Heart left ventricle (tissue), 16 donors: ENCODE results near the gene PHEX. TPM values are rescaled to one million over a fixed set of nuclear protein-coding genes. Genes with fewer than 3 reads are reported as not detected.

ENCODE experiments used
- ATAC-seq, 4 donors: fragments of 200-7000 bp; cut with Tn5 transposase; one replicate each; pipeline ENCODE4 v1.9.1; 2020 to 2022; ENCODE audit warnings: moderate library complexity in 4 of 4, mild to moderate bottlenecking in 3 of 4, moderate number of reproducible peaks in 1 of 4
- DNase-seq, 5 donors: peaks; one replicate each; pipeline ENCODE4 v3.0.0-alpha.2; 2020
- H3K27ac ChIP-seq, 12 donors: fragments of 200-600 bp; sonication (generic) in 4 of 12; one replicate each; pipeline versions ENCODE4 v1.5.0 to v1.8.0; 2016 to 2022; ENCODE audit warnings: mild to moderate bottlenecking in 2 of 12
- H3K27me3 ChIP-seq, 9 donors: fragments of 200-600 bp; sonication (generic) in 2 of 9; one replicate each; pipeline versions ENCODE4 v1.5.1 to v1.8.0; 2016 to 2022; ENCODE audit warnings: mild to moderate bottlenecking in 3 of 9
- H3K36me3 ChIP-seq, 9 donors: fragments of 200-600 bp; sonication (generic) in 2 of 9; one replicate each; pipeline versions ENCODE4 v1.5.0 to v1.8.0; 2018 to 2022; ENCODE audit warnings: mild to moderate bottlenecking in 2 of 9
- H3K4me1 ChIP-seq, 12 donors: fragments of 200-600 bp; sonication (generic) in 4 of 12; one replicate each; pipeline versions ENCODE4 v1.5.0 to v1.8.0; 2016 to 2022; ENCODE audit warnings: mild to moderate bottlenecking in 3 of 12
- H3K4me3 ChIP-seq, 12 donors: fragments of 200-600 bp; sonication (generic) in 4 of 12; one replicate each; pipeline versions ENCODE4 v1.5.0 to v1.8.0; 2017 to 2022; ENCODE audit warnings: mild to moderate bottlenecking in 9 of 12, moderate library complexity in 4 of 12
- H3K9me3 ChIP-seq, 12 donors: fragments of 200-600 bp; sonication (generic) in 4 of 12; one replicate each; pipeline versions ENCODE4 v1.5.0 to v1.8.0; 2016 to 2022; ENCODE audit warnings: mild to moderate bottlenecking in 1 of 12
- POLR2A ChIP-seq, 2 donors: fragments of 450-650 bp; IDR thresholded peaks; one replicate each; pipeline ENCODE4 v1.6.1; 2017; ENCODE audit warnings: antibody characterized with exemption in 2 of 2, mild to moderate bottlenecking in 2 of 2, moderate library complexity in 2 of 2
- WGBS, 4 donors: extraction: QIAGEN DNeasy Blood & Tissue Kit in 2 of 4; methylation state at CpG; one replicate each; pipeline versions ENCODE4 v1.1.5 to v1.1.7; 2013 to 2018; 5-methylcytosine and 5-hydroxymethylcytosine counted together
- intact Hi-C, 10 donors: fragments of 100-400 bp; cut with DNase I; formaldehyde crosslinking; loops; one replicate each; pipeline versions ENCODE4 v1.11.1 to v1.14.2; 2022
- polyA plus RNA-seq, 2 donors: library from polyadenylated mRNA; stranded (reverse); fragments of 200-250 nt; gene quantifications; one replicate each; pipeline ENCODE4 v1.2.3, GENCODE V29; 2013
- total RNA-seq, 9 donors: library from RNA; depleted of rRNA in 2 of 9; stranded (reverse); fragments of >200 nt in 2 of 9; fragmentation: NEBNext Ultra II Directional in 3 of 9; extraction: Animal tissue kit (Norgen Biotek cat#: 25700) in 3 of 9; gene quantifications; one replicate each; pipeline versions ENCODE4 v1.1.0 to v1.2.4, GENCODE V29; 2016 to 2023
- TF ChIP-seq, protein P1 (sequence below), 12 donors: fragments of 200-600 bp; sonication (generic) in 4 of 12; IDR thresholded peaks; one replicate each; pipeline versions ENCODE4 v1.5.0 to v1.8.0; 2018 to 2022; ENCODE audit warnings: antibody characterized with exemption in 12 of 12, mild to moderate bottlenecking in 5 of 12
- donor health status: ischemic (EF 13 %, LVEDD 7.1; RV severe dilation, severe dysfunction).
- donor health status: healthy with polysubstance abuse.
- donor health status: DM: no; HTN: yes; CAD: no.
- donor health status: DM: no; HTN: no; CAD: no.
- donor health status: ischemic (EF 25% LVEDD 6.9; RV normal size, moderate dysfunction).
- donor health status: ischemic (EF 25% LVEDD 5.7; RV mildly dilated, moderate dysfunction).
- donor health status: healthy.
- donor health status: DM: yes; HTN: yes; CAD: no.
- donor health status: ischemic (EF 35%, LVEDD 5.7; RV mildly dilated, moderate dysfunction).
- donor health status: nonischemic (EF 11% LVEDD 7.7; RV severe dilation, severe dysfunction).
- donor health status: DM: yes; HTN: yes; CAD: no.
- donor health status: PGD.
- donor health status: ischemic (EF 29% LVEDD 5.4; RV normal size, mild dysfunction).
- donor health status: nonischemic (EF 23%, LVEDD 6.1; RV moderate dilation, normal function).

PHEX gene
- total and polyA plus RNA-seq, 11 donors: 0.01 to 0.53 (median 0.23) TPM; not detected in 5

DNA sequence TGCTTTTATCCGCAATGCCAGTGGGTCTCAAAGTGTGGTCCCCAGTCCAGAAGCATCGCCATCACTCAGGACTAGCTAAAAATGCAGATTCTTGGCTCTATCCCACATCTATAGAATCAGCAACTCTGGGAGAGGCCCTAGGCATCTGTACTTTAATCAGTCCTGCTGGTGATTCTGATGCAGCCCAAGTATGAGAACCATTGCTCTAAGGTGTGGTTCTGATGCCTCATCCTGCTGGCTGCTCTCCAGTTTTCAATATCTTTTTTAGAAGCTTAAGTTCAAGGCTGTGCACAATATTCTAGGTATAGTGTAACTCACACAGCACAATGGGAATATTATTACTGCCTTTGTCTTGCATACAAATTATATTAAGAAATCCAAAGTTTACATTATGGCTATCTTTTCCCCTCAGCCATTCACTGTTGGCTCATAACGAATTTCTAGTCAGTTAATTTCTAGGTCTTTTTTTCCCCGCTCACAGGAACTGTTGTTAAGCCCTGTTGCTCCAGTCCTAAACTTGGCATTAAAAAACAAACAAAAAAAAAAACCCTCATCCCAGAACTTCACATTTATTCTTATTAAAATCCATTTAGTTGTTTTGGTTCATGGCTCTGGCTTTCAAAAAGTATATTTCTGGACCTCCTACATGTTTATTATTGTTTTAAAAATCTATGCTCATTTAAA, 109.1 kb downstream of the PHEX start:
- Histone ChIP-seq H3K9me3 (no peaks in the 10 kb centered on the region), H3K4me3 (no peak overlapping the region), H3K27ac (no peak overlapping the region), H3K27me3 (peaks cover 0 to 19% (median 0%) of the 10 kb centered on the region in 9 donors), H3K36me3 (no peaks in the 10 kb centered on the region), H3K4me1 (peaks cover 0 to 4% (median 0%) of the 10 kb centered on the region in 12 donors)
- 74 to 96% (median 84%) methylated on average over 4 of the region's 4 CpGs for WGBS, 4 donors
- intact Hi-C loops: no loop called here
- no peak for DNase-seq
- no peak for ATAC-seq
- no peak for TF ChIP-seq POLR2A (IDR thresholded peaks at IDR 0.05)
- TF ChIP-seq, protein P1, sequence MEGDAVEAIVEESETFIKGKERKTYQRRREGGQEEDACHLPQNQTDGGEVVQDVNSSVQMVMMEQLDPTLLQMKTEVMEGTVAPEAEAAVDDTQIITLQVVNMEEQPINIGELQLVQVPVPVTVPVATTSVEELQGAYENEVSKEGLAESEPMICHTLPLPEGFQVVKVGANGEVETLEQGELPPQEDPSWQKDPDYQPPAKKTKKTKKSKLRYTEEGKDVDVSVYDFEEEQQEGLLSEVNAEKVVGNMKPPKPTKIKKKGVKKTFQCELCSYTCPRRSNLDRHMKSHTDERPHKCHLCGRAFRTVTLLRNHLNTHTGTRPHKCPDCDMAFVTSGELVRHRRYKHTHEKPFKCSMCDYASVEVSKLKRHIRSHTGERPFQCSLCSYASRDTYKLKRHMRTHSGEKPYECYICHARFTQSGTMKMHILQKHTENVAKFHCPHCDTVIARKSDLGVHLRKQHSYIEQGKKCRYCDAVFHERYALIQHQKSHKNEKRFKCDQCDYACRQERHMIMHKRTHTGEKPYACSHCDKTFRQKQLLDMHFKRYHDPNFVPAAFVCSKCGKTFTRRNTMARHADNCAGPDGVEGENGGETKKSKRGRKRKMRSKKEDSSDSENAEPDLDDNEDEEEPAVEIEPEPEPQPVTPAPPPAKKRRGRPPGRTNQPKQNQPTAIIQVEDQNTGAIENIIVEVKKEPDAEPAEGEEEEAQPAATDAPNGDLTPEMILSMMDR (IDR thresholded peaks at IDR 0.05): no peak

DNA sequence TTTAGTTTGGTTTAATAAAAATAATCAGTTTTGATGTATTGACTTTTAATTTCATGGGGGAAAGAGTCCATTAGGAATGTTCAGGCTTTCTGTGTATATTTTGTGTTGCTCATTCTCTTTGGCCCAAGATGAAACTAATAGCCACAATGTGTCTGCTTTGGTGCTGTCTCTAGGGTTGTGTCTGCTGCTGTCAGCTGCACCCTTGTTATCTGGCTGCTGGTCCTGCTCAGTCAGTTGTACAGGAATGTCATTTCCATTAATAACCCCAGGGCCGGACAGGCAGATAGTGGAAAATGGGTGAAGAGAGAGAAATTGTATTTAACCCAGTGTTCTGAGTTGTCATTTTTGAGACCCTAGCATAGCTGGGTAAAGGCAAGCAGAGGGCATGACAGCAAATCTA, 115.1 kb downstream of the PHEX start:
- Histone ChIP-seq H3K36me3 (no peaks in the 10 kb centered on the region), H3K4me1 (no peaks in the 10 kb centered on the region), H3K4me3 (no peak overlapping the region), H3K27me3 (peaks cover 0 to 13% (median 0%) of the 10 kb centered on the region in 9 donors), H3K9me3 (peaks cover 0 to 5% (median 0%) of the 10 kb centered on the region in 12 donors), H3K27ac (peak overlapping the region in 6 of 12 donors; percentile 13 to 61 (median 50))
- DNase-seq: peak in 3 of 5 donors; percentile 9 to 43 (median 19)
- ATAC-seq: peak; percentile 81 to 89 (median 86)
- TF ChIP-seq, protein P1 (IDR thresholded peaks at IDR 0.05): no peak
- no peak for TF ChIP-seq POLR2A (IDR thresholded peaks at IDR 0.05)
- intact Hi-C loops: no loop called here
- 22 to 42% (median 40%) methylated on average over 1 of the region's 1 CpG for WGBS, 4 donors

DNA sequence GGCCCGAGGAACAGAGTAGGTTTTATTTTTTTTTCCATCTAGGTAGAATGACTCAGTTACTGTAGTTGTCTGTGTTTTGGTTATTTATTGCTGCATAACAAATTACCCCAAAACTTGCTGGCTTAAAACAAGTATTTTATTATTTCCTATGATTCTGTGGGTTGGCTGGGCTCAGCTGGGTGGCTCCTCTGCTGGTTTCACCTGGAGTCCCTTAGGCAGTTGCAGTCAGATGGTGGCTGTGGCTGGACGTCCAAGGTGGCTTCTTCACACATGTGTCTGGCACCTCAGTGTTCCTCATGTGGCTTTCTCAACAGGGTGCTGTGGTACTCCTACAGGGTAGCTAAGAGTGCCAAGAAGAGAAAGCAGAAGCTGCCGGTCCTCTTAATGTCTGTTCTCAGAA, 115.8 kb downstream of the PHEX start:
- 67 to 95% (median 80%) methylated on average over 3 of the region's 3 CpGs for WGBS, 4 donors
- H3K27ac ChIP-seq: no peak overlapping the region

DNA sequence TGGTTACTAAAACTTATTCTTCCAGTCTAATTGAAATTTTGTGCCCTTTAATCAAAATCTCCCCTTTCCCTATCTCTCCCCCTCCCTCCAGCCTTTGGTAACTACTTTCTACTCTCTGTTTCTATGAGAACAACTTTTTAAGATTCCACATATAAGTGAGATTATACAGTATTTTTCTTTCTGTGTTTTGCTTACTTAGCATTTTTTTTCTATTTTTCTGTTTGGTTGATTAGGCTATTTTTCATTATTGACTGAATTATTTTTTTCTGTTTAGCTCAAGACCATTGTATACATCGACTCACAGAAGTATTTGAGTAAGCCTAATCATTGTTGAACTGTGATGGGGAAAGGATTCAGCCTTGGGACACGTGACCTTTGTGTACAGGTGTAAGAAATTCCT, 116.4 kb downstream of the PHEX start:
- H3K27ac ChIP-seq: no peak overlapping the region
- H3K27me3 ChIP-seq: peaks cover 0 to 4% (median 0%) of the 10 kb centered on the region in 9 donors
- H3K4me1 ChIP-seq: no peaks in the 10 kb centered on the region
- H3K9me3 ChIP-seq: peaks cover 0 to 5% (median 0%) of the 10 kb centered on the region in 12 donors
- no peaks in the 10 kb centered on the region for H3K36me3 ChIP-seq
- H3K4me3 ChIP-seq: no peak overlapping the region
- ATAC-seq: no peak
- TF ChIP-seq, protein P1 (IDR thresholded peaks at IDR 0.05): no peak
- TF ChIP-seq POLR2A (IDR thresholded peaks at IDR 0.05): no peak
- DNase-seq: no peak
- WGBS, 4 donors: 57 to 93% (median 78%) methylated on average over 2 of the region's 2 CpGs
- intact Hi-C loops: no loop called here

More for the DNA sequence above, 115.8 kb downstream of the PHEX start:
- no peaks in the 10 kb centered on the region for H3K4me1 ChIP-seq
- H3K36me3 ChIP-seq: no peaks in the 10 kb centered on the region
- H3K4me3 ChIP-seq: no peak overlapping the region
- intact Hi-C loops: no loop called here
- H3K9me3 ChIP-seq: peaks cover 0 to 5% (median 0%) of the 10 kb centered on the region in 12 donors
- ATAC-seq (no peak), DNase-seq (no peak)
- TF ChIP-seq POLR2A (IDR thresholded peaks at IDR 0.05): no peak
- TF ChIP-seq, protein P1 (IDR thresholded peaks at IDR 0.05): no peak
- H3K27me3 ChIP-seq: peaks cover 0 to 9% (median 0%) of the 10 kb centered on the region in 9 donors
